ENCODE data around the gene BRME1. TPM values are rescaled to one million over a fixed set of nuclear protein-coding genes. Genes with fewer than 3 reads are reported as not detected.
A peak's percentile ranks its signal among the peaks of the same experiment; 100 is the strongest.

Gene BRME1
- total RNA-seq, 1 experiment from 2014 or later: 6.7 TPM

DNA sequence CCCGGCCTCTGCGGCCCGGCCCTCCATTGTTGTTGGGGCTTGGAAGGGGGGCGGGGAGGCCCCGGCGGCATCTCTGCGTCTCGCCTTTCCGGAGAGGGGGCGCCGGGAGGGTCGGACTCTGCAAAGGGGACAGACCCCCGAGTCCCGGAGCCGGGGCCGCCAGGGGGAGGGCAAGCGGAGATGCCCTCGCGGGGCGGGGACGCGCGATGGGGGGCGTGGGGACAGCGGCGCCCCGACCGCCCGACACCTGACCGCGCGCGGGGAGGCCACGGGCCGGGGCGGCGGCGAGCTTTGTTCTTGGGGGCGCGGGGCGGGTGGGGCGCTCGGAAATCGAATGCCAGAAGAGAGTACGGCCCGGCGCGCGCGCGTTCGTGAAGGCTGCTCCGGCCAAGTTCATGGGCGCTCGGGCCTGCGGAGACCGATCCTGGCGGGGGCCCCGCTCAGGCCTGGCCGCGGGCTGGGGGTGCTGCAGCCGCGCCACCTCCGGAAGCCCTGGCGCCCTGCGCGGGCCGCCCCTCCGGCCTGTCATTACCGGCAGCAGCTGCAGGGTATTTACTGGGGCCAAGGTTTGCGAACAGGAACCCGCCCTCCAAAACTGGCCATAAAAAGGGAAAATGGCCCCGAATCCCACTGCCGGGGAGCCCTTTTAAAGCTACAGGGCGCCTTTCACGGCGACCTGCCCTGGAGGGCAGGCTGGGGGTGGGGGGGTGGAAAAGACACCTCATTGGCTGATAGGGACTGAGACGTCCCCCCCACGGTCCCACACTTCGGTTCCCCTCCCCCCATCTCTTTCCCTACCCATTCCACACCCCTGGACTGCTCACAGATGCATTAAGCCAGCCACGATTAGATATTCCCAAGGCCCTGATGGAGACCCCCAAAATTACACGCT, 40.1 kb downstream of the BRME1 start:
- no peak overlapping the region for H3K18ac ChIP-seq (ENCODE audit: insufficient read length, low read depth, low read length)
- H2BK20ac ChIP-seq (ENCODE audit: low read depth, low read length, poor library complexity, severe bottlenecking): no peak overlapping the region
- TF ChIP-seq, protein P1, sequence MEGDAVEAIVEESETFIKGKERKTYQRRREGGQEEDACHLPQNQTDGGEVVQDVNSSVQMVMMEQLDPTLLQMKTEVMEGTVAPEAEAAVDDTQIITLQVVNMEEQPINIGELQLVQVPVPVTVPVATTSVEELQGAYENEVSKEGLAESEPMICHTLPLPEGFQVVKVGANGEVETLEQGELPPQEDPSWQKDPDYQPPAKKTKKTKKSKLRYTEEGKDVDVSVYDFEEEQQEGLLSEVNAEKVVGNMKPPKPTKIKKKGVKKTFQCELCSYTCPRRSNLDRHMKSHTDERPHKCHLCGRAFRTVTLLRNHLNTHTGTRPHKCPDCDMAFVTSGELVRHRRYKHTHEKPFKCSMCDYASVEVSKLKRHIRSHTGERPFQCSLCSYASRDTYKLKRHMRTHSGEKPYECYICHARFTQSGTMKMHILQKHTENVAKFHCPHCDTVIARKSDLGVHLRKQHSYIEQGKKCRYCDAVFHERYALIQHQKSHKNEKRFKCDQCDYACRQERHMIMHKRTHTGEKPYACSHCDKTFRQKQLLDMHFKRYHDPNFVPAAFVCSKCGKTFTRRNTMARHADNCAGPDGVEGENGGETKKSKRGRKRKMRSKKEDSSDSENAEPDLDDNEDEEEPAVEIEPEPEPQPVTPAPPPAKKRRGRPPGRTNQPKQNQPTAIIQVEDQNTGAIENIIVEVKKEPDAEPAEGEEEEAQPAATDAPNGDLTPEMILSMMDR (conservative IDR thresholded peaks at IDR 0.05): no peak
- H3T11ph ChIP-seq (ENCODE audit: low read length): no peak overlapping the region
- no peak overlapping the region for H3K14ac ChIP-seq (ENCODE audit: insufficient read depth, low read length)
- H3K9me3 ChIP-seq (ENCODE audit: control insufficient read depth, low read depth, low read length): no peaks in the 10 kb centered on the region
- no peaks in the 10 kb centered on the region for H4K20me1 ChIP-seq (ENCODE audit: control insufficient read depth, insufficient read depth, insufficient read length)
- H3K27ac ChIP-seq (ENCODE audit: insufficient read length, low read depth, low read length): no peak overlapping the region
- no peak overlapping the region for H4K91ac ChIP-seq (ENCODE audit: insufficient read length, low read depth, low read length)
- no peak overlapping the region for H3K27ac Mint-ChIP-seq
- no peak overlapping the region for H3K9ac ChIP-seq (ENCODE audit: extremely low read depth, insufficient read length, low read length)
- no peak overlapping the region for H4K5ac ChIP-seq (ENCODE audit: insufficient read length, low read depth, low read length)
- peaks cover 18 to 29% of the 10 kb centered on the region in 2 experiments for H3K4me1 Mint-ChIP-seq
- H3K79me2 ChIP-seq (ENCODE audit: insufficient read depth, low read length): no peaks in the 10 kb centered on the region
- no peak for DNase-seq
- H2AFZ ChIP-seq (ENCODE audit: low read length): no peak overlapping the region
- no peak overlapping the region for H2AK5ac ChIP-seq (ENCODE audit: insufficient read length, low read length)
- H3K4me2 ChIP-seq (ENCODE audit: insufficient read depth, insufficient read length, low read length): peak overlapping the region; percentile 21
- H3K9me3 Mint-ChIP-seq: no peaks in the 10 kb centered on the region
- peak overlapping the region; percentile 60 to 78 for H3K4me3 Mint-ChIP-seq
- peaks cover 2% of the 10 kb centered on the region for H3K23me2 ChIP-seq (ENCODE audit: insufficient read length, low read depth, low read length, poor library complexity, severe bottlenecking)
- no peak overlapping the region for H3K23ac ChIP-seq (ENCODE audit: insufficient read length, low read depth, low read length)
- no peak overlapping the region for H2BK15ac ChIP-seq (ENCODE audit: low read depth, low read length)
- no peaks in the 10 kb centered on the region; a peak in 2 of 7 replicates for H3K36me3 Mint-ChIP-seq (ENCODE audit: insufficient read depth in 1 of 3, low read depth in 3 of 3)
- no peak overlapping the region for H3K56ac ChIP-seq (ENCODE audit: insufficient read length, low read depth, low read length)
- no peak overlapping the region for H2BK120ac ChIP-seq (ENCODE audit: low read depth, low read length, poor library complexity, severe bottlenecking)
- no peak overlapping the region for H2BK5ac ChIP-seq (ENCODE audit: insufficient read length, low read length)
- H3K4ac ChIP-seq (ENCODE audit: low read depth, low read length): no peak overlapping the region
- H4K8ac ChIP-seq (replicated peaks; ENCODE audit: insufficient read length, low read depth, low read length): no peak overlapping the region
- no peaks in the 10 kb centered on the region for H3K79me1 ChIP-seq (ENCODE audit: insufficient read depth, low read depth, low read length, poor library complexity, severe bottlenecking)
- H2BK12ac ChIP-seq (ENCODE audit: insufficient read length, low read depth, low read length): no peak overlapping the region
- H3K27me3 Mint-ChIP-seq (ENCODE audit: low read depth): peaks cover 76% of the 10 kb centered on the region
- peaks cover 23% of the 10 kb centered on the region; the same call in 1 of the 2 replicates for H3K27me3 ChIP-seq (ENCODE audit: insufficient read depth, low read length)
- no CpG with 5 or more reads among the region's 82 CpGs for WGBS (ENCODE audit: extremely low coverage, insufficient read length, low lambda C conversion rate)
- no peaks in the 10 kb centered on the region for H3K4me1 ChIP-seq (ENCODE audit: insufficient read depth, low read length)
